Amniotic stem cell (primary cell): ENCODE data around the gene MAP3K7CL.
A peak's percentile ranks its signal among the peaks of the same experiment; 100 is the strongest.

Experiments
- DNase-seq: peaks from one replicate; lab custom pipeline; 2025; lab: John Stamatoyannopoulos, UW

Gene MAP3K7CL, protein sequence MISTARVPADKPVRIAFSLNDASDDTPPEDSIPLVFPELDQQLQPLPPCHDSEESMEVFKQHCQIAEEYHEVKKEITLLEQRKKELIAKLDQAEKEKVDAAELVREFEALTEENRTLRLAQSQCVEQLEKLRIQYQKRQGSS

DNA sequence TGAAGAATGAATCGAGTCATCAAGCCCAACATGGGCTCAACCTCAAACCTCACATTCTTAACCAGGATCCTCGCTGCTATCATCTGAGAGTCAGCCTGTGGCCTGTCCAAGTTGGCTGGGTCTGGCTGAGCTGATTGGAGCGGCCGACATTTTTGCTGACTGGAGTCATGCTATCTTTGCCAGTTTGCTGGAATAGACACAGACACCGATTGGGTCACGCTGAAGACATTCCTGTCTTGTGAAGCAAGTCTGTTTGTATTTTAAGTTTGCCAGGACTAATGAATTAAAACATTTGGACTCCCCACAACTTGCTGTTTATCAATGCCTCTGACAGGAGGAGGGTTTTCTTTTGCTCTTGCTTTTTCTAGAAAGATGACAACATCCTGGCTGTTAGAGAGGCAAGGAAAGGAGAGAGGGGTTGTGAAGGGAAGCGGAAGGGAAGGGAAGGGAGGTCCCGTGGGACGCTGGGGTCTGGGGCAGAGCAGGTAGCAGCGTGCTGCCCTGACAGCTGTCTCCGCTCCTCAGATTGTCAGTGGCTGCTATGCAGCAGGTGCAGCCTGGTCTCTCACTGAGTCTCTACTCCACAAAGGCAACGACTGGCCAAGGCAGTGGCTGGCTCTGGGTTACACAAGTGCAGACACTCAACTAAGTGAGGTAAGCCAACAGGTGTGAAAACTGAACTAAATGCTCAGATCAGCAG lies at the start of gene MAP3K7CL:
TSS of gene MAP3K7CL (plus strand) at position 375 of the 700 bp plus-strand sequence. CDS start 2,701 bp downstream, outside the sequence.
- peak; percentile 95 for DNase-seq

DNA sequence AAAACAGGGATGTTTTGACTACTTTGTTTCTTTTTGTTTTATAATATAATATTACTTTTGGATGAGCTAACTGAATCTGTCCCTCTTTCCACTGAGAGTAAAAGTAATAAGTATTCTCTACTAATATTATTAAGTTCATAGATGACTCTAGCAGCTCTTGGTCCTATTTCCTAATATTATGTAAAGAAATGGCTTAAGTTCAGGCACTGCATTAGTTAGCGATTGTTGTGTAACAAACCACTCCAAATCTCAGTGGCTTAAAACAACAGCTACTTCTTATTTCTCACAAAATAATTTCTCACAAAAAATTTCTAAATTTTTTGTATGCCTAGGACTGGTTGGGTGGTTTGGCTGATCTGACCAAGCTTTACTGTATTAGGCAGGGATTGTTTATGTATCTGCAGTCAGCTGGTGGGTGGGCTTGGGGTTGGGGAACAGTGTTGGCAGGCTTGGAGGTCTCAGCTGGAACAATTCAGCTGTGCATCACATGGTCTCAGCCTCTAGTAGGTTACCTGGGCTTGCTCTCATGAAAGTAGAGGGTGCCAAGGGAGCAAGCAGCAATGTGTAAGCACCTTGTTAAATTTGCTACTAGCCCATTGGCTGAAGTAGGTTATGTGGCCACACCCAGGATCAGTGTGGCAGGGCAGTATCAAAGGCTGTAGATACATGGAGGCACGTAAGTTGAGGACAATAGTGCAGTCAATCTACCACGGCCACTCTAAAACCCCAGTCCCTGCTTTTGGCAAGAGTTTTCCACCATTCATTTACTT lies 48.2 kb upstream of the MAP3K7CL start:
- DNase-seq: no peak

DNA sequence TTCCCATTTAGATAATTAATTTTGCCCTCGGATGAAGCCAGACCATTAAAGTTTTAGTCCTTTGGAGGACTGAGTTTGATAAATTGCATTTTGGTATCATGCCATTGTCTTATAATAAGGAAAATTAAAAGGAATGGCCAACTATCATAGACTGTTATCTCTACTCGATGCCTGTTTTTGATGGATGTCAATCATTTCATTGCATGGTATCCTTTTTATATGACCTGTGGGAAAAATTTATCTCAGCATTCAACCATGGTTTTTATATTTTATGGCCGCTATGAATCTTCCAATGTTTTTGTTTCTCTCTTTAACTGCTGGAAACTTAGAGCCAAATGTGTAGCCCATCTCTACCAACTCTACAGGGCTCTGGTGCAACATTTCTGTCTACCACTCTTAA lies 47.1 kb upstream of the MAP3K7CL start:
- no peak for DNase-seq

DNA sequence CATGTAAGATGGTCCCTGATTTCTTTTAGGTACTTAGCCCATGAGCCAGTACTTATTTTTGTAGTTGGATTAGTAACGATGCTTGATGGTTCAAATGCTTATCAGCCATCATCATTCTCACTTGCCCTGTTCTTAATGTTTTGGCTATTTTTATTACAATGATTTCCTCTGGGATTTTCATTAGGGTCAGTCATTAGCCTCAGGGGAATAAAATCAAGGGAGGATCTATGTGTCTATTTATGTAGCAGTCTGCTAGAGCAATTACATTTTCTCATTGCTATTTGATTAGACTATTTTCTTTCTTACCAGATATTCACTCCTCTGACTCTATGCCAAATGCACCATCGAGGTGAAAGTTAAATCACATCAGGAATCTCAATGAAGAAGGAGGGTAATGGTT lies 46.1 kb upstream of the MAP3K7CL start:
- no peak for DNase-seq

DNA sequence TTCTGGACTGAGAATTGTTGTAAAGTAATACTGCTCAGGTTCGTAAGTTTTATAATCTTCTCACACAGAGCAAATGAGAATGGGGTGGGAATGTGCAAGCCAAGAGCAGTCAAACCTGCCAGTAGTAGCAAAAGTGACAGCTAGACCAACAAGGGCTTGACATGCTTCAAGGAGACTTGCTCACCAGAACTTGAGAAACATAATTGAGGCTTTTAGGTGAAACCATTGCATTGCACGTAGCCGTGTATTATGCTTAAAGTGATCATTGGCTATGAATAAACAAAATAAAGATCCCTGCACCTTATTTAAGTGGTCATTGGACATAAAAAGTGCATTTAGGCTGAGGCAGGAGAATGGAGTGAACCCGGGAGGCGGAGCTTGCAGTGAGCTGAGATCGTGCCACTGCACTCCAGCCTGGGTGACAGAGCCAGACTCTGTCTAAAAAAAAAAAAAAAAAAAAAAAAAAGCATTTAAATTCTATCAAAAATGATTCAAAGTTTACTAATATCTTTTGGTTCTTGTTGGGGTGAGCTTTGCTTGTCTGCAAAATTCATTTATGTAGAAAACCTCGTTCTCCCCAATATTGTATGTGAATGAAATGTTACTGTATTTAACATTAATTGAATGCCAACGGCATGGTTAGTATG lies 45.2 kb upstream of the MAP3K7CL start:
- no peak for DNase-seq

DNA sequence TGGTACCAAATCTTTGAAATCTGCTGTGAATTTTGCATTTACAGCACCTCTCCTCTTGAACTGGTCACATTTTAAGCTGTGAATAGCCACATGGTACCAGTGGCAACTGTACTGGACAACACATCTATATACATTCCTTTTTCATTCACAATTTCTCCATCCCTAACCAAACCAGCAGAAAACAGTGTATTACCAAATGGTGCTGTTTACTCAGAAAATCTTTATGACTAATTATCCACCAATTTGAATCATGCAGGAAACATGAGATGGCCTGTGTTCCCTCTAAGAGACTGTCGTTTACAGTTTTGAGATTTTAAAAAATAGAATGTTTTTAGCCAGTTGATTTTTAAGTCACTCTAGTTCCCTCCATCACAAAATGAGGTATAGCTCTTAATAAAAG lies 39.4 kb upstream of the MAP3K7CL start:
- no peak for DNase-seq

DNA sequence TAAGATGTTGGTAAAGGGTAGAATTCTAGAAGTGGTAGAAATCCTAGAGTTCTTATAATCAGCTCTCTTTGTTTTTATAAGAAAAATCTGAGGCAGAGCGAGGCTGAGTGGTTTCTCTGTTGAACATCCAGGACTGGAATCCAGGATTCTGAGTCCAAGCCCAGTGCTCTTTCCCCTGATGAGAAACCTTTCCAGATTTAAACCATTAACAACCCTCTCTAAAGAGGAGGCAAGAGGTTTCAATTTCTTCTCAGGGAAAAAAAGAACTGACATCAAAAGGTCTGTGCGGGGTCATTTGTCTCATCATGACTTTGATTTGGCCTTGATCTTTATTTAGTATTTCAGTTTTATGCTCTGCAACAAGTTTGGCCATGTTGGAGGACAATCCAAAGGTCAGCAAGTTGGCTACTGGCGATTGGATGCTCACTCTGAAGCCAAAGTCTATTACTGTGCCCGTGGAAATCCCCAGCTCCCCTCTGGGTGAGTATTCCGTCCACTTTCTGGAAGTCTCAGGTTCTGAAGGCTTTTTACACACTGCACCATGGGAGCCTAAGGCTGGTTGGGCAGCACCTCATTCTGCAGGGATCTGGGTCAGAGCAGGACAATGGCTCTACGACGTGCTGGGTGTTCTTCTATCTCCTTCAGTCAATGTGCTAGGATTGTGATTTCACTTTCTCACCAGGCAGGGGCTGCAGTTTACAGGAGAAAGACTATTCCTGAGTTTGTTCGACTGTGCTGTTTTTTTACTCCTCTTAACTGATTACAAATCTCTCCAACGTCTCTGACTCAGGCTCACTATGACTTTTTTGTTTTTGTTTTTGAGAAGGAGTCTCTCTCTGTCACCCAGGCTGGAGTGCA lies 38.1 kb upstream of the MAP3K7CL start:
- no peak for DNase-seq

DNA sequence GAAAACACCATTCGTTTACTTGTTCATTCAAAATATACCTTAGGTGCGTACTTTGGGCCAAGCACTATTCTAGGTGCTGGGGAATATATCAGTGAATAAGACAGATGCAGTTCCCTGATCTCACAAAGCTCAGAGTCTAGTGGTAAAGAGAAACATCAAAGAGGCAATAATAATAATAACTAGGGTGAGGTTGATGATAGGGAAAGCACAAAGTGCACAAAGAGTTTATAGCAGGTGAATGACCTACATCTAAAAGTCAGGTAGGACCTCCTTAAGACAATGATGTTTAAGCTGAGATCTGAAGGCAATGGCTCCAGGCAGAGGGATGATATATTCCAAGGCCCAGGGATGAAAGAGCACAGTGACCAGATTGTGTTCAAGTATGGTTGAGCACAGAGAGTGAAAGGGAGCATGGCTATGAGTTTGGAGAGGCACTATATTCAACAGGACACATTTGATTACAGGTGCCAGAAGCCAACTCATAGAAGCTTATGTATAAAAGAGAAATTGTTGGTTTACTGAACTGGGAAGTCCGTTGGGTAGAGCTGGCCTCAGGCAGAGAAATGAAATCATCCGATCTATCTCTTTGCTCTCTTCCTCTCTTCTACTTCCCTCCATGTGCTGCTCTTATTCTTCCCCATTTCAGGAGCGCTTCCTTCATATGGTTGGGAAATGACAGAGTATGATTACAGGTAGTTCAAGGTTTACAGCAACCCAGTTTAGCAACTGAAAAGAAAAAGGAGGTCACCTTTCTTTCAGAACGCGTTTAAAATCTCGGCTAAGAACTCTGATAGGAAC lies 34.0 kb upstream of the MAP3K7CL start:
- DNase-seq: no peak

DNA sequence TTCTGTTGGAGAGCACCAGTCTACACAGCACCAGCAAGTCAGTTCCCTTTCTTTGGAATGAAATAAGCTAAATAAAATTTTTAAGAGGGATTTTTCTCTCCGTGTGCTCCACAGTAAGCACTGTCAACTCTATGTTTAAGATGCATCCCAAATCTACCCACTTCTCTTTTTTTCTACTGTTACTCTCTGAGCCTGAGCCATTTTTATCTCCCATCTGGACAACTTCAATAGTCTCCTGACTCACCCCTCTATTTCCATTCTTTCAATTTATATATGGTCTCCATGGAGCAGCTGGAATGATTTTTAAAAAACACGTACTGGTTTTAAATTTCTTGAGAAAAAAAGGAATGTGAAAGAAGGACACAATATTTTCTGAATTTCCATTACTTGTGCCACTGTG lies 32.3 kb upstream of the MAP3K7CL start:
- DNase-seq: no peak

DNA sequence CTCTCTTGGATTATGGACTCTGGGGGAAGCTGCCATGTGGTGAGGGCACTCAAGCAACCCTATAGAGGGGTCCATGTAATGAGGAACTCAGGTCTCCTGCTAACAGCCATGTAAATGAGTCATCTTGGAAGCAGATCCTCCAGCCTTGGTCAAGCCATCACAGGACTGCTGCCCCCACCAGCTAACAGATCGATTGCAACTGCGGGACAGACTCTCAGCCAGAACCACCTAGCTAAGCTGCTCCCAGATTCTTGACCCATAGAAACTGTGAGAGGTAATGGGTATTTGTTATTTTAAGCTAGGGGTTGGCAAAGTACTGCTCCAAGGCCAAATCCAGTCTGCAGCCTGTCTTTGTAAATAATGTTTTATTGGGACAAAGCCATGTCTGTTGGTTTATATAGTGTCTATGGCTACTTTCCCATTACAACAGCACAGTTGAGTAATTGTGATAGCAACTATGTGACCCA lies 27.6 kb upstream of the MAP3K7CL start:
- DNase-seq: no peak

DNA sequence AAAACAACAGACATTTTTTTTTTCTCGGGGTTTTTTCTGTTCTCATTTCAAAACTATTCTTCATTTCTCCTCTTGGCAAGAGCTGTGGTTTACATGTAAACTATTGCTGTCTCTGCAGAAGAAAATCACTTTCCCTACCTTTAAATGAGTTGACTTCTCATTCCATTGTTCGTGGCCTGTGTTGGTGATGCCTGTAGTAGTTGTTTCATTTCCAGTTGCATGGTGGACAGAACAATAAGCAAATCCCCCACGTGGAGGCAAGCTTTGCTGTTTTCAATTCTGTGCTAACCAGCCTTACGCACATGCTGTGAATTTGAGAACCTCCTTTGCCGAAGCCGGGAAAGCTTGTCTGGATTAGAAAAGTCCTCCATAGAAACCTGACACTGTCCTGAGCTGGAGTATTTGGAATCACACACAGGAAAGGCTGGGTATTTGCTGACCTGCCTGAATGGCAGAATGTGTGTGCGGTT lies 26.2 kb upstream of the MAP3K7CL start:
- no peak for DNase-seq

DNA sequence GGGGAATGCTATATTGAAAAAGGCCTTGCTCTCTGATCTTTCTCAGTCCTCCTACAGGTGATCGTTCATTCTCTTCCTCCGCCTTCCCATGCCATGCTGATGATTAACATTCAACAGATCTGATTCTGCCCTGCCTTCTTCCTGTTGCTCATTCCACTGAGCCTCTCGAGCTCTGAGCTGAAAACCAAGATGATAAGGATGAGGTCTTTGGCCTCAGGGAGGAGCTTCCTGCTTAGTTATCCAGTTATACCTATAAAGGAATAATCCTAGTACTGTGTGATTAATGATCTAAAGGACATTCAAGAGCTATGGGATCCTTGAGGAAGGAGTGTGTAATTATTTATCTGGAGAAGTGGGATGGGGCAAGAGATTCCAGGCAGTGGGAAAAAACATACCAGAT lies 25.2 kb upstream of the MAP3K7CL start:
- no peak for DNase-seq

DNA sequence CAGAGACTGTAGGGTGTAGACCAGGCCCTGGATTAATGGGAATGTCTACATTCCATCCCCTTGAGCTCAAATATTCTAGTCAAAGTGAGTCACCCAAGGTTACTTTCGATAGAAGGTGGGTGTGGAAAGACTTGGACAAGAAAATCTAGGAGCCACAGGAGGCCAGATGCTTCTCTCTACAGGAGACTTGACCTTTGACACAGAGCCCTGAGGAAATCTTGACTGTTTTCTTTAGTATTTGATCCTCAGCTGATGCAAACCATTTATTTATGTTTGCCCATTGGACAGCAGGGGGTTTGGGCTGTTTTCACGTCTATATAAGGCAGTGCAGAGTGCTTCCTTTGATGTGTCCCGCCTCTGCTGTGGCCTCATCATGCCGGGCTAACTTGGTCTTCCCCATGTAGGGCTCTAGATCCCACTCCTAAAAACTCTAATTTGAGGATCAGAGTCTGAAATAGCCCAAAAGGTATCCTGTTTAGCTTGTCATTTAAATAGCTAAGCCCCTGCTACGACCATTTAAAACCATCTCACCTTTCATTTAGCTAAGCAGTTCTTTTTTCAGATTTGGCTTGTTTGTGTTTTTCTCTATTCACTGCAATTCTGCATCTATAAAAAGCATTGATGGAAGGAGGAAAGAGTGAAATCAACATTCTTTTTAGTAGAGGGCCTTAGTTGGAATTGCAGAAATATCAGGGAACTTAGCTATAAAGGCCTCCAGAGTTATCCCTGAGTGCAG lies 15.5 kb upstream of the MAP3K7CL start:
- DNase-seq: no peak

DNA sequence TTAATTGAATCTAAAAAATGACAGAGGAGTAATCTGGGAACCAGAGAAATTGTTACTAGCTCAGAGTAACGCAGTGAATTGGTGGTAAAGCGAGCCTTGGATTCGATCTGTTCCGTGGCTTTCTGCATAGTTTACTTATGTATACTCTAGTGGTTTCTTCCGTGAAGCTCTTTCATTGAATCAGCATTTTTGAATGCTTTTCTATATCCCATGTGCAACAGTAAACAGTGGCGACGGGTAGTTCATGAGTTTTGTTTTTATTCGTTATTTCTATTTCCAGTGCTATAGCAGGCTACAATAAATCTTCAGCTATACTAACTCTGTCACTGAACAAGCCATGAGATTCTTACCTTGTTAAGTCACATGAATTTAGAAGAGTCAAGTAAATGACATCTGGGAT lies 14.5 kb upstream of the MAP3K7CL start:
- no peak for DNase-seq

DNA sequence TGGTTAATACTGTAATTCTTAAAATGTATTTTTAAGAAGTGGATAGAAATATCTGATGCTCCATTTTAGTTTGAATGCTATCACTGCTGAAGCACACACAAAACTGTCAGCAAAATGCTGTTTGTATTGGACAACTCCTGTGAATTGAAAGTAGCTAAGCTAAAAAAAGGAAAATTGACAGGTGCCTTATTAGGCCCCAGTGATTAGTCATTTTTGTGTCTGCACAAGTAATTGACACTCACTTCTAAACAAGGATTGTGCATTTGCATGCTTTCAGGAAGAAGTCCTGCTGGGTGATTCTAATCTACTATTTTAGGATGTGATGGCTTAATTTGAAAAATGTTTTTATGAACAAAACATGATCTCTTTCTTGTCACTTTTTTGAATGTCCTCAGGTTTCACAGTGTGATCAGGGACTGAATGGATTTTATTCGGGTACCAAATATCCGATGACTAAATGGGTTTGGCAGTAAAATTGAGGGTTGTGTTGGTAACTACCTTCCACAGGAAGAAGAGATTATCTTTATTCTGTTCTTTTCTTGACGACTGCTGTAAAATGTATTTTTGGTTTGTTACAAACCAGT lies 13.0 kb upstream of the MAP3K7CL start:
- no peak for DNase-seq

DNA sequence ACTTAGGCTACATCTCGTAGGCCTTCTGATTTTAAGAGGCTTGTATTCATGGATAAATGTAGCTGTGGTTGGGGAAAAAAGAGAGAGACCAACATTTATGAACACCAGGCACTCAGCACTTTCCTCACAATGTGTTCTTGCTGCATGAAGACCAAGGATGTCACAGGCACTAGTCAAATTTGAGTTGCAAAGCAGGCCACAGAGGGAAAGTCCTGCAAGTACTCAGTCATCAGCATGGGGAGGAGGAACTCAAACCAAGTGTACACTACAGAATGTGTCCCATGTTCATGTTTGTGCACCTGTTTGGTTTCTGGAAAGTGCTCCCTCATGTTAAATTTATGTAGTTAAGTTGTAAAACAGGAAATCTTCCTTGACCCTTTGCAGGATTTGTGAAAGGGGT lies 8.7 kb upstream of the MAP3K7CL start:
- no peak for DNase-seq

DNA sequence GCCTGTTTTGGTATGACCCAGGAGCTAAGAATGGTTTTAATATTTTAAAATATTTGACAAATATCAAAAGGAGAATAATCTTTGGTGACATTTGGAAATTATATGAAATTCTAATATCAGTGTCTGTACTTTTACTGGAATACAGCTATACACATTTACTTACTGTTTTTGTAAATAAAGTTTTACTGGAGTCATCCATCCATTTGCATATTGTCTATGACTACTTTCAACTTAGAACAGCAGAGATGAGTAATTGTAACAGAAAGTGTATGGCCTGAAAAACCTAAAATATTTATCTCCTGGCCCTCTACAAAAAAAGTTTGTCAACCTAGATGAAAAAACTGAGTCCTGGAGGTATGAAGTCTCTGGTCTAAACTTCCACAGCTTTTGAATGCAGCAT lies 5.8 kb upstream of the MAP3K7CL start:
- DNase-seq: no peak

DNA sequence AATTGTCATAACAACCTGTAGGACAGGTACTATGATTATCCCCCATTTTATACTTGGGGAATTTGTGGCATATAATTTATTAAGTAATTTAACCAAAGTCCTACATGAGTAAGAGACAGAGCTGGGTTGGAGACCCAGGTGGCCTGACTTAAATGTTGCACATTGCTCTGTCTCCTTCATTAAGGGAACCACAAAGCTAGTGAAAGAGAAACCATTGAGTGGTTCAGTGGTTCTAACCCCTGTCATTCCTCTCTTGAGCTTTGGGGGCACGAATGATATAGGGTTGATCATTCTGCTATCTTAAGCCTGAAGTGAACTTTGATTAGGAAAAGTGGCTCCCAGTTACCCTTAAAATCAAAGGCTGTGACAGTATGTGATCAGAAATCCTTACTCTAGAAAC lies 5.3 kb upstream of the MAP3K7CL start:
- DNase-seq: no peak

DNA sequence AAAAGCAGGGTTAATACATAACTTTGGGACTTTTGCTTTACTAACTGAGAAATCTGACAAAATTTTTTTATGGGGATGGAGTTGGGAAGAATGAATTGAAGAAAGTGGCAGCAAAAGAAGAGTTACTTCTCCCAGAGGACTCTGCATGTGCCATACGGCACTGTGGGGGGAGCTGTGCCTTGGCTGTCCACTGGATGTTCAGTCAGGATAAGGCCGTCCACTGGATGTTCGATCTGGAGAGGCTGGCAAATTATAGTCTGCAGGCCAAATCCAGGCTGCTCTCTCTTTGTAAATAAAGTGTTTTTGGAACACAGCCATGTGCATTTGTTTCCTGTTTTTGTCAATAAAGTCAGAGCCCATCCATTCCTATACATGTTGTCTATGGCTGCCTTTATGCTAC lies 4.5 kb upstream of the MAP3K7CL start:
- DNase-seq: no peak

DNA sequence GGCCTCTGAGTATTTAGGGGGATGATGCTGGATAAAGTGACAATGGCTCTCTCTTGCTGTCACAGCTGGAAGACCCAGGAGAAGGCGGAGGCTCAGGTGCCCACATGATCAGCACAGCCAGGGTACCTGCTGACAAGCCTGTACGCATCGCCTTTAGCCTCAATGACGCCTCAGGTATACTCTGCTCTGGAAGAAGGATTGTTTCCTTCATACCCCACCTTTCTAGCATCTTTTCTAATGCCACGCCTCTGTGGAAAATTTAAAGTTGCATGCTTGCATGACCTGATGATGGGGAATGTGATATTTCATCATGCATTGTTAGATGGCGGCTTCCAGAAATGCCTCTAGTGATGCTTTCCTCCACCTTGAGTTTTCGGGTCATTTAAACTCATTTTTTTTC lies 2.8 kb downstream of the MAP3K7CL start:
- no peak for DNase-seq
